ENCODE data around the gene KRT80. TPM values are rescaled to one million over a fixed set of nuclear protein-coding genes. Genes with fewer than 3 reads are reported as not detected.

The KRT80 gene
- polyA plus RNA-seq, 2 of the 4 experiments (the other 2 are of a cell fraction), result 38.3 to 63.1 TPM

DNA sequence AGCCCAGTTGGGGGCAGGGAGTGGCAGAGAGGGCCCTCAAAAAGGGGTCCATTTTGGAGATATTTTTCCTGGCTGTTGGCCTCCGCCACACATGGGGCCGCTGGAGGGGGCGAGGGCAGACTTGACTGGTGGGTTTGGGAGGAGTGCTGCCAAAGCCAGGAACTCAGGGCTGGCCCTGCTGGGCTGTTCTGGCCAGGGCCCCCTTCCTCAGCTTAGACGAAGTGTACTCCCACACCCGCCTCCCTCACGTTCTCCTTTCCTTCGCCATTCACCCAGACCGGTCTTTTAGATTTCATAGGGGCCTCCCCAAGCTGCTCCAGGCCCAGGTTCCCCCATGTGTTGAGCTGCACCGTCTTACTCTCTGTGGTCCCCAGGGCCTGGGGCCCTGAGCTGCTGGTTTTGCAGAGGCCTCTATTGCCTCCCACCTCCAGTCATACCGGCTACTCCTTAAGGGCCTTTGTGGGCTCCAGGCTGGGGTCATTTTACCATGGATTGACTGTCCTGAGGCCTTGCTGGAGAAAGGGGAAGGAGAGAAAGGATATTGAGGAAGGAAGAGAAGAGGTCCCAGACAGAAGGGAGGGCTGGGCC is 42.5 kb upstream of the KRT80 start:
- FAIRE-seq (no peak), DNase-seq (ENCODE audit: low read depth in 1 of 2, low spot score in 1 of 2) (peak in 1 of 2 experiments; percentile 20), ATAC-seq (no peak)
- Histone ChIP-seq H3K4me3 (peak overlapping the region; percentile 93), H3K27ac (peak overlapping the region; percentile 97), H3K4me1 (peaks cover 73% of the 10 kb centered on the region), H3K9me3 (no peaks in the 10 kb centered on the region), H3K4me2 (peak overlapping the region; percentile 99)
- ChIA-PET CTCF (interaction anchor here (0.8 to 13.1 kb wide), 13 partner anchors 12 to 646 kb away, joined by 3 to 182 read pairs (median 4); partner anchors contain the start of gene KRT80), POLR2A (interaction anchor here (1.6 to 7.4 kb wide), 6 partner anchors 11 to 93 kb away, joined by 7 to 54 read pairs (median 12); no protein-coding TSS in a partner anchor)
- TF ChIP-seq GATA3 (IDR thresholded peaks at IDR 0.05; ENCODE audit: borderline replicate concordance), result no peak
- TF ChIP-seq ZNF302 (CRISPR knock-in tag; IDR thresholded peaks at IDR 0.05), result no peak
- no peak for TF ChIP-seq HEYL (CRISPR knock-in tag; IDR thresholded peaks at IDR 0.05)
- TF ChIP-seq EP300 (IDR thresholded peaks at IDR 0.05), result no peak
- TF ChIP-seq, protein P1, sequence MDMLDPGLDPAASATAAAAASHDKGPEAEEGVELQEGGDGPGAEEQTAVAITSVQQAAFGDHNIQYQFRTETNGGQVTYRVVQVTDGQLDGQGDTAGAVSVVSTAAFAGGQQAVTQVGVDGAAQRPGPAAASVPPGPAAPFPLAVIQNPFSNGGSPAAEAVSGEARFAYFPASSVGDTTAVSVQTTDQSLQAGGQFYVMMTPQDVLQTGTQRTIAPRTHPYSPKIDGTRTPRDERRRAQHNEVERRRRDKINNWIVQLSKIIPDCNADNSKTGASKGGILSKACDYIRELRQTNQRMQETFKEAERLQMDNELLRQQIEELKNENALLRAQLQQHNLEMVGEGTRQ (IDR thresholded peaks at IDR 0.05), result no peak
- no peak for TF ChIP-seq BHLHE40 (IDR thresholded peaks at IDR 0.05; ENCODE audit: low read depth, low read length)
- TF ChIP-seq TP53 (CRISPR knock-in tag; IDR thresholded peaks at IDR 0.05), result no peak
- TF ChIP-seq NR3C1 (IDR thresholded peaks at IDR 0.05), result no peak
- TF ChIP-seq MAZ (IDR thresholded peaks at IDR 0.05; ENCODE audit: borderline replicate concordance, low read depth, low read length), result no peak
- TF ChIP-seq CHD4 (IDR thresholded peaks at IDR 0.05; ENCODE audit: borderline replicate concordance), result no peak
- TF ChIP-seq, protein P2, sequence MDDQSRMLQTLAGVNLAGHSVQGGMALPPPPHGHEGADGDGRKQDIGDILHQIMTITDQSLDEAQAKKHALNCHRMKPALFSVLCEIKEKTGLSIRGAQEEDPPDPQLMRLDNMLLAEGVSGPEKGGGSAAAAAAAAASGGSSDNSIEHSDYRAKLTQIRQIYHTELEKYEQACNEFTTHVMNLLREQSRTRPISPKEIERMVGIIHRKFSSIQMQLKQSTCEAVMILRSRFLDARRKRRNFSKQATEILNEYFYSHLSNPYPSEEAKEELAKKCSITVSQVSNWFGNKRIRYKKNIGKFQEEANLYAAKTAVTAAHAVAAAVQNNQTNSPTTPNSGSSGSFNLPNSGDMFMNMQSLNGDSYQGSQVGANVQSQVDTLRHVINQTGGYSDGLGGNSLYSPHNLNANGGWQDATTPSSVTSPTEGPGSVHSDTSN (IDR thresholded peaks at IDR 0.05), result peak; percentile 35; the same call in 1 of the 2 replicates
- TF ChIP-seq MAFK (IDR thresholded peaks at IDR 0.05; ENCODE audit: partially characterized antibody), result no peak
- TF ChIP-seq HOXB13 (CRISPR knock-in tag; IDR thresholded peaks at IDR 0.05; ENCODE audit: low read depth), result no peak
- no peak; the same call in 1 of the 2 replicates for TF ChIP-seq POLR2A (IDR thresholded peaks at IDR 0.05; ENCODE audit: low read length)
- TF ChIP-seq BCL3 (IDR thresholded peaks at IDR 0.05), result peak; percentile 8; the same call in 1 of the 3 replicates
- TF ChIP-seq ZFP36 (IDR thresholded peaks at IDR 0.05; ENCODE audit: borderline replicate concordance, partially characterized antibody), result no peak
- no peak for TF ChIP-seq NFE2L2 (conservative IDR thresholded peaks at IDR 0.05; ENCODE audit: low read length)
- TF ChIP-seq JUN (IDR thresholded peaks at IDR 0.05), result peak; percentile 22 to 46; a peak in 4 of 5 replicates
- TF ChIP-seq CBX8 (IDR thresholded peaks at IDR 0.05), result no peak
- no peak for TF ChIP-seq KDM1A (IDR thresholded peaks at IDR 0.05; ENCODE audit: low read depth)
- no peak for TF ChIP-seq EHF (CRISPR knock-in tag; IDR thresholded peaks at IDR 0.05)
- TF ChIP-seq FOSB (CRISPR knock-in tag; IDR thresholded peaks at IDR 0.05), result no peak
- 3% methylated on average over 10 of the region's 10 CpGs for WGBS (ENCODE audit: missing lambda C conversion rate)

GRCh38 chr12:52233462-52234207 is 41.8 kb upstream of the KRT80 start:
- Histone ChIP-seq H3K27ac (peak overlapping the region; percentile 97), H3K4me3 (peak overlapping the region; percentile 93), H3K4me2 (peak overlapping the region; percentile 99), H3K4me1 (peaks cover 73% of the 10 kb centered on the region), H3K9me3 (no peaks in the 10 kb centered on the region)
- FAIRE-seq (no peak), ATAC-seq (peak in 1 of 2 experiments; percentile 2; a peak in 3 of 6 replicates), DNase-seq (ENCODE audit: low read depth in 1 of 2, low spot score in 1 of 2) (peak in 1 of 2 experiments; percentile 54)
- ChIA-PET CTCF (interaction anchor here (0.7 to 13.1 kb wide), 21 partner anchors 11 to 647 kb away, joined by 3 to 182 read pairs (median 5); partner anchors contain the start of gene KRT80), POLR2A (interaction anchor here (0.9 to 5.7 kb wide), 15 partner anchors 8 to 94 kb away, joined by 3 to 43 read pairs (median 7); partner anchors contain the start of gene KRT80)
- WGBS (ENCODE audit: missing lambda C conversion rate), result 2% methylated on average over 33 of the region's 40 CpGs
- TF ChIP-seq GATA3 (IDR thresholded peaks at IDR 0.05; ENCODE audit: borderline replicate concordance) (no peak; the same call in 1 of the 2 replicates), CBX2 (IDR thresholded peaks at IDR 0.05; ENCODE audit: borderline replicate concordance, low read depth) (no peak), KDM5A (IDR thresholded peaks at IDR 0.05) (no peak), CHD2 (IDR thresholded peaks at IDR 0.05; ENCODE audit: low read length, partially characterized antibody) (peak; percentile 34), CTCF (IDR thresholded peaks at IDR 0.05) (no peak), EHF (CRISPR knock-in tag; IDR thresholded peaks at IDR 0.05) (no peak), RAD21 (conservative IDR thresholded peaks at IDR 0.05 in 1 of 2, IDR thresholded peaks at IDR 0.05 in 1 of 2) (no peak), HEYL (CRISPR knock-in tag; IDR thresholded peaks at IDR 0.05) (no peak), NPAS2 (CRISPR knock-in tag; IDR thresholded peaks at IDR 0.05; ENCODE audit: borderline replicate concordance) (no peak), ATOH8 (CRISPR knock-in tag; IDR thresholded peaks at IDR 0.05; ENCODE audit: low read depth) (no peak), HOXA7 (CRISPR knock-in tag; IDR thresholded peaks at IDR 0.05) (no peak), ZFP36 (IDR thresholded peaks at IDR 0.05; ENCODE audit: borderline replicate concordance, partially characterized antibody) (no peak)
- TF ChIP-seq, protein P3, sequence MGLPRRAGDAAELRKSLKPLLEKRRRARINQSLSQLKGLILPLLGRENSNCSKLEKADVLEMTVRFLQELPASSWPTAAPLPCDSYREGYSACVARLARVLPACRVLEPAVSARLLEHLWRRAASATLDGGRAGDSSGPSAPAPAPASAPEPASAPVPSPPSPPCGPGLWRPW (IDR thresholded peaks at IDR 0.05), result no peak
